NOMO-1 treated with DMSO at 0.1 percent for 48 hours (cell line): Measurements from ENCODE around the gene TMEM63C.

Source experiments
- DNase-seq: peaks from one replicate; lab custom pipeline; 2025; ENCODE audit not compliant: unreplicated experiment; lab: John Stamatoyannopoulos, UW

TMEM63C gene, protein sequence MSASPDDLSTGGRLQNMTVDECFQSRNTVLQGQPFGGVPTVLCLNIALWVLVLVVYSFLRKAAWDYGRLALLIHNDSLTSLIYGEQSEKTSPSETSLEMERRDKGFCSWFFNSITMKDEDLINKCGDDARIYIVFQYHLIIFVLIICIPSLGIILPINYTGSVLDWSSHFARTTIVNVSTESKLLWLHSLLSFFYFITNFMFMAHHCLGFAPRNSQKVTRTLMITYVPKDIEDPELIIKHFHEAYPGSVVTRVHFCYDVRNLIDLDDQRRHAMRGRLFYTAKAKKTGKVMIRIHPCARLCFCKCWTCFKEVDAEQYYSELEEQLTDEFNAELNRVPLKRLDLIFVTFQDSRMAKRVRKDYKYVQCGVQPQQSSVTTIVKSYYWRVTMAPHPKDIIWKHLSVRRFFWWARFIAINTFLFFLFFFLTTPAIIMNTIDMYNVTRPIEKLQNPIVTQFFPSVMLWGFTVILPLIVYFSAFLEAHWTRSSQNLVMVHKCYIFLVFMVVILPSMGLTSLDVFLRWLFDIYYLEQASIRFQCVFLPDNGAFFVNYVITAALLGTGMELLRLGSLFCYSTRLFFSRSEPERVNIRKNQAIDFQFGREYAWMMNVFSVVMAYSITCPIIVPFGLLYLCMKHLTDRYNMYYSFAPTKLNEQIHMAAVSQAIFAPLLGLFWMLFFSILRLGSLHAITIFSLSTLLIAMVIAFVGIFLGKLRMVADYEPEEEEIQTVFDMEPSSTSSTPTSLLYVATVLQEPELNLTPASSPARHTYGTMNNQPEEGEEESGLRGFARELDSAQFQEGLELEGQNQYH

DNA sequence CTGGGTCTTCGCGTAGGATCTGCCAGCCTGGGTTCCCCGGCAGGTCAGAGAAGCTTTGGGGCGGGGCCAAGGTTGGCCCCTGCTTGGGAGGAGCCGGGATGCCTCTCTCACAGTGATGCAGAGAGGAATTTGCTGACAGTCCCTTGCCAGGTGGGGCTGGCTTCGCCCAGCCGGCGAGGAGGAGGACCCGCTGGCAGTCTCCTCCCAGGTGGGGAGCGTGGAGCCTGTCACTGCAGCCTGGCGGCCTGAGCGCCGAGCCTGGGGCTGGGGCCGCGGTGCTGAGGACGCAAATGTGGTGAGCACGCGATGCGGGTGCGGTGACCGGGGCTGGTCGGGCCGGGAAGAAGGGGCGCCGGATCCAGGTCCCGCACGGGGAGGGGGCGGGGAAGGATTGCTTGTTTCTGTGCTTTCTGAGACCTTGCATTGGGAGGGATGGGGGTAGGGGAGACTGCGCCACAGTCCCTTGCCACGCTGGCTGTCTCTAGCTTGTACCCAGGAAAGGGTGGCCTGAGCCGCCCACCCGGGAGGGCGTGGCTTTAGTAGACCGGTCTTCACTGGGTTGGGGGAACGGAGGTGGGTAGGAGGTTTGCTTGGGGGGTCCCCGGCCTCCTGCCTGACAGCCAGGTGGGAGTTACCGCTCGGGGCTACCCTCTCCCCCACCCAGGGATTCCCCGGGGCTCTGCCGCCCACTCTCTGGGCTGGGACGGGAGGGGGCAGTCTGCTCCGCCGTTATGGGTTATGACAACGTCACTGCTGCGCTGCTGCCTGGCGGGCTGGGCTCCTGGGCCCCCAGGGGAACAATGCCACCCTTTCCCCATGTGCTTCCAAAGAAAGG lies at the start of gene TMEM63C:
TSS of gene TMEM63C (plus strand) at position 196 of the 835 bp plus-strand sequence. CDS start 37,016 bp downstream, outside the sequence.
- DNase-seq, result peak; percentile 84

DNA sequence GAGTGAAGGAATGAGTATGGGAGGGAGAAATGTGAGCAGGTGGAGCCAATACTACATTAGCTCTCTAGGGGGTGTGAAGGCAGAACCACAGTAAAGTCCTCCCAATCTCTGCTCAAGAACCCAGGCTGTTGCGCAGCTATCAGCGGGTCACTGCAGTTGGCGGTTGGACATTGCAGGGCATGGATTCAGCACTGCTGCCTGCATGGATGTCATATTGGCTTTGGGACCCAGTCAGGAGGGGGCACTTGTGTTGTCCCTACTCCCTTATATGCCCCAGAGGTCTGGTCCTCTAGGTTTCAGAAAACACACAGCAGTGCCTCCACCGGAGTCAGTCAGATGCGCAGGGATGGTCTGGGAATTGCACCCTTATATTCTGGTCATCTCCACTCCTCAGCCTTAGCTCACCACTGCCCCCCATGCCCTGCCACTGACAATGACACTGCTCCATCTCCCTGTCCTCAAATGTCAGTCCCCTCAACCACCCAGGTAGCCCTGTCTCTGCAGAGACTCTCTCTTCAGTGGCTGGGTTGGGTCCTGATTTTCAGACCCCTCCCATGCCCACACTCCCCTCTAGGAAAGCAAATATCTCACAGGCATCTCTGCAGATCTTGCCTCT lies 49.6 kb upstream of the TMEM63C start:
- DNase-seq, result no peak

DNA sequence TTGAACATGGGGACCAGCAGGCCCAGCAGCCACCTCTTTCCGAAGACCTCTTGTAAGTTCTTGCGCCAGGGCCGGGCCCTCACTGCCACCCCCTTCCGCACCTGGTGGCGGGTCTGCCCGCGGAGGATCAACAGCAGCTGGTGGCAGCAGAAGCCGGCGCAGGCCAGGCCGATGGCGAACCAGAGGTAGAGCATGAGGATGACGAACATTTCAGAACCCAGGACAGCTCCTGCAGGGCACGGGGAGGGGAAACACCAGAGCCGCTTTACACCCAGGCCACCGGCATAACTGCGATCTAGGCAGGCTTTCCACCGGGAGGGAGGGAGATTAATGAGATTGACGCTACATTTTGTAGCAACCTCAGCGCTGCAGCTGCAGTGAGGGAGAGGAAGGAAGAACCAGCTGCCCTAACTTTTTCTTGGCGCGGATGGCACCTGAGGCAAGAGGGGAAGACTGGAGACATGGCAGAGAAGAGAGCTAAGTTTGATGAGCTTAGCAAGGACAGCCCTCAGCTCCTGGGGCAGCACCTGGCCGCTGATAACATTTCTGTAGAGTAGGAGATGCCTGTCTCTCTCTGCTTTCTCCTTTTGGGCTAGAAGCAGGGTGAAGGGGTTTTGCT lies 47.8 kb upstream of the TMEM63C start:
- peak; percentile 47 for DNase-seq

DNA sequence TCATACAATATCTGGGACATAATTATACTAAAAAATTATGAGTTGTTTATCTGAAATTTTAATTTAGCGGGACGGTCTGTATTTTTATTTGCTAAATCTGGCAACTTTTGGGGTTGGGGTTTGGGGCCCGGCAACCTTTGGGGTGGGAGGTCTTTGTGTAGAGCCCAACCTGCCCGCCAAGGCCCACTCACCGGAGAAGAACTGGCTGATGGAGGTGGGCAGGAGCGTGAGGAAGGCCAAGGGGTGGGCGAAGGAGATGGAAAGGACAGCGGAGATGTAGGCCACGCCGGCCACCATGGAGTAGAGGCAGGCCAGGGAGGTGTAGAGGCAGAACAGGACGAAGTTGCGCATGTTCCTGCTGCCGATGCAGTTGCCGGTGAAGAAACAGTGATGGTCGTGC lies 42.6 kb upstream of the TMEM63C start:
- DNase-seq, result no peak

DNA sequence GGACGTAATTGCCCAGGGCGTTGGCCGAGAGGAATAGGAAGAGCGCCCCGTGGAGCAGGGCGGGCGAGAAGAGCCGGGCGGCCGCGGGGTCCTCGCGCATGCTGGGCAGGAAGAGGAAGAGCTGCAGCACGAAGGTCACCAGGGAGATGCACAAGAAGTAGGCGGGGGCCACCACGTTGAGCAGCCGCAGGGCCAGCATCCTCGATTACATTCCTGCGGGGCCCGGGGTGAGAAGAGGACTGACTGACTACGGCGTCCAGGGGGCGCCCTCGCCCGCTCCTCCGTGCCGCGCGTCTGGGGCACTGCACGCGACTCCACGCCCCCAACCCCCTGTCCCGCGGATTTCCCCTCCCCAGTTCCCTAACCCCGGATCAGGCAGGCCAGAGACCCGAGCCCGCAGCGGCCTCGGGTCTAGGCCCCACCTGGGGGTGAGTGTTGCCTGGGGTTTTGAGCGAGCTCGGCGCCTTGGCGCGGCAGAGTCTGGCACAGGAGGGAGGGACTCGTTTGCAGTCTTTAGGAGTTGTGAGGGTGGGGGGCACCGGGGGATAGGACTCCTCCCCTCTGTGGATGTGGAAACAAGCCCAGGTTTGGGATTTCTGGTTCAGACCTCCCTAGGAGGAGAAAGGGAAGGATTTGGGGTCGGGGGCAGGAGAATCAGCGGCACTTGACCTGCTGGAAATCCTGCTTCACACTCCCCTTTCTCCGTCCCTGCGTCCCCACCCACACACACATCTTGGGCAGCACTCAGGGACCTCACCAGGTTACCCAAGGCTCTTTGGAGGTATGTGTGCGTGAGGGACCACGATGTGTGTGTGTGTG lies 41.8 kb upstream of the TMEM63C start:
- DNase-seq, result peak; percentile 33

DNA sequence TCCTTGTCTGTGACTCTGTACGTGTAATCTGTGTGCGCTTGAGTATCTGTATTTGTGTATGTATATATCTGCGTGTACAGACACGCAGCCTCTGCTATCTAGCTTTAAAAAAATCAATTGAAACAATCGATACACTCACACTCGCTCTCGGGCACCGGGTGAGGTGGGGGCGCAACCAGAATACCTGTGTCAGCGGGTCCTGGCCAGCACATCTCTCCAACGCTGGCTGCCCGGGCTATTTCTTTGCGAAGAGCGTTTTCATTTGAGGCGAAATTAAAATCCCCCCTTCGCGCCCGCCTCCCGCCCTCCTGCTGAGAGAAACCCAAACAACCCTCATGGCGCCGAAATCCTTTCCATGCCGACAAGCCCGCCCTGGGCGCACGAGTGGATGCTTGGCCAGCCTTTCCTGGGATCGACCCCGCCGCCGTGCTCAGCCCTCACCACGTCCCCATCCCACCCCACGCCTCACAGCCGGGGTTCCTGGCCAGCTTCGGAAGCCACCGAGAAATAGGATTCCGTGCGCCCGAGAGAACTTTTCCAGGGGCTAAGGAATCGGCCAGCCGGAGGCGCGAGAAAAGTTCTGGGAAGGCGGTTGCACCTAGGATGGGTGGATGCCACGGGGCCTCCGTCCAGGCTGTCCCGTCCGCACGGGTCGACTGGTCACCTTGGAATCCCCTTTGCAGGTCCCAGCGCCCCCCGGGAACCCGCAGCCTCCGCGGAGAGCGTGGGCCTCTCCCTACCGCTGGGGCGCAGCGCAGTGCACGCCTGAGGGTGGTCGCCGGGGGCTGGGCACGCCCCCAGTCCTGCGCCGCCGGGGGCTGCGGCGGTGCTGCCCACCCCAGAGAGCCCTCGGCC lies 41.0 kb upstream of the TMEM63C start:
- no peak for DNase-seq

DNA sequence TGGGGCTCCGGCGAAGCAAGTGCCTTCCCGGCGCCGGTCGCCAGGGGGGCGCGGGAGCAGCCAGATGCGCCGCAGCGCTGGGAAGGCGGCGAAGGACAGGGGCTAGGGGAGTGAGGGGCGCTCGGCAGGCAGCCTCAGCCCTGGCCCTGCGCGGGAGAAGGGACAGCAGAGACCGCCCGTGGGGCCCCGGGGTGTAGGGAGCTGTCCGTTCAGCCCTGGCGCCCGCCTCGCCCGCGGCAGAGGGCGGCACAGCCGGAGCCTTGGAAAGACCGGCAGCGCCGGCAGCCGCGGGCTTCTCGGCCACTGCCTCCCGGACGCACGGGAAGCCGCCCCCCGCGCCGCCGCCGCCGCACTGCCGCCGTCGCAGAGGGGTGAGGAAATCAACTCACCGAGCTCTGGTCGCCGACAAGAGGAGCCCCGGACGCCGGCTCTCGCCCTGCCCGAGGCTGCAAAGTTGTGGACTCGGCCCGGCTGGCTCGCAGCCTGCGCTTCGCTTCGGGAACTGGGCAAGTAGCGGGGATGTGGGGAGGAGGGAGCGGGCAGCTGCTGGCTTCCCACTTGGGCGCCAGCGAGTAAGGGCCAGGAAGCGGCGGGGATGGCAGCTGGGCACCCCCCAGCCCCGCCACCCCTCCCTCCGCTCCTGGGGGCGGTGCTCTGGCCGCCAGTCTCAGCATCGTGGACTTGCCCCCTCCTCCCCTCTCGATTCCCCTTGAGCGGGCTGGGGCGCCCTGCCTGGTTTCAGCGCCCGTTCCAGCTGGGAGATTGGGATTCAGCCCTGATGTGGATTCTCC lies 40.2 kb upstream of the TMEM63C start, which contains the start of gene ZDHHC22:
TSS of gene ZDHHC22 (minus strand) at position 578 of the 791 bp plus-strand sequence. CDS start 2,053 bp downstream, outside the sequence.
- DNase-seq, result no peak

DNA sequence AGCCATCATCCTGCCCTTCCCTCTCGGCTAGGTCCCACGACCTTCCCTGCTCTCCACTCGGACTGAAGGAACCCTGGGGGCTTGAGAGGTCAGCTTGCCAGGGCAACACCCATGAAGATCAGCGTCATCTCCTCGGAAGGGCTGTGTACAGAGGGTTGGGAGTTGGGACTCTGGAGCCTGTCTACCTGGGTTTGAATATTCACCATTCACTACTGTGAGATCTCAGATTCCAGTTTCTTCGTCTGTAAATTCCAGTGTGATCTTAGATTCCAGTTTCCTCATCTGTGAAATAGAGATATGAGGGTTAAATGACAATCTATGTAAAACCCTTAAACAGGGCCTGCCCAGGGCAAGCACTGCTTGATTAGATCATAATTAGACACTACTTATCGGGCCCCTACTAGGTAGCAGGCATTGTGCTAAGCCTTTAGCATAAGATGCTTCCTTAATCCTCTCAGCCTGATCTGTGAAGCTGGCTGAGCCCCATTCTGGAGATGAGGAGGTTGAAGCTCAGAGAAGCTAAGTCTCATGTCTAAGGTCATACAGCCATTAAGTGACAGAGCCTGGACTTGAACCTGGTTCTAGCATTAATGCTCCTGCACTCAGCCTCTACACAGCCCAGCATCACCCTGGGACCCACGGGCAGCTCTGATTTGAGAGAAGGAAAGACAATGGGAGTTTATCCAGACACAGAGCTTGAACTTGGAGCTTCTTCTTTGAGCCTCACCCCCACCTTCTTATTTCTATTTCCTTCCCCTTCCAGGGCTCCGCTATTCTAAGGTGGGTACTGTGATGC lies 39.4 kb upstream of the TMEM63C start:
- DNase-seq, result no peak

DNA sequence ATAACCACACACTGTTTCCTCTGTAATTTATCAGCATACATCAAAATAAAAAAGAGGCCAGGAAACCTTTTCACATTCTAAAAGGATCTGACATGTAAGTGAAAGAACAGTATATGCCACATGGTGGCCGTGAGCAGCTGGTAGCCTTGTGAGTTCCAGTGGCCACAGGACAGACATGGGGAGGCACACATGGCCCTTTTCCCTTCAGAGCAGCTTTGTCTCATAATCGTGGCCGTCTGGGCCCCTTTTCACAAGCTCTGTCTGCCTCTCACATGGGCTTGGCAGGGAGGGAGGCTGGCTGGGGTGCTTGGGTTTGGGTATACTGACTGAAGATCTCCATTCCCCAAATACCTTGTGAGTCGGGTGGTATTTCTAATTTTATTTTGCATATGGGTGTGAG lies 38.5 kb upstream of the TMEM63C start:
- no peak for DNase-seq

DNA sequence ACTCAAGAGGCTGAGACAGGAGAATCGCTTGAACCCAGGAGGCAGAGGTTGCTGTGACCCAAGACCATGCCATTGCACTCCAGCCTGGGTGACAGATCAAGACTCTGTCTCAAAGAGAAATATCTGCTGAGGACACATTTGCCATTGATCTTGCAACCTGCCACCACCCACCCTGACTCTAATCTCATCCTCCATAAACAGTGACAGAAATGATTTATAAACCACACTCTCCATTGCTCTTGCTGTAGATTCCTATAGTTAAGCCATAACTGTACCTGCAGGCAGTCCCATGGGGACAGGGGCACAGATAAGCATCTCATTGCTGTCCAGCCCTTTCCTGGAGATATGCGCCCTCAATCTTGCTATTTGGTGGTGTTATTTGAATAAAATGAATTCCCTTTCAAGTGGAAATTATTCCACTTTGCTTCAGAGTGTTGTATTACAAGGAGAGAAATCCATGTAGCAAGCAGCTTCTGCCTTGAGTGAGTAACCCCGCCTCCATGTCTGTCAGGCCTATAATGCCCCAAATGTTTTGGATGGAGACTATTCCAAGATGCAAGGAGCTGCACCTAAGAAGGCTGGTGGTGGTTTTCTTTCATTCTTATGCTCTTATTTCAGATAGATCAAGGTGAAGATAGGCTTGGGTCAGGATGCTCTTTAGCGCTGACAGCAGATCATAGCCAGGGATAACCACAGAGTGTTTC lies 37.0 kb upstream of the TMEM63C start:
- DNase-seq, result no peak

DNA sequence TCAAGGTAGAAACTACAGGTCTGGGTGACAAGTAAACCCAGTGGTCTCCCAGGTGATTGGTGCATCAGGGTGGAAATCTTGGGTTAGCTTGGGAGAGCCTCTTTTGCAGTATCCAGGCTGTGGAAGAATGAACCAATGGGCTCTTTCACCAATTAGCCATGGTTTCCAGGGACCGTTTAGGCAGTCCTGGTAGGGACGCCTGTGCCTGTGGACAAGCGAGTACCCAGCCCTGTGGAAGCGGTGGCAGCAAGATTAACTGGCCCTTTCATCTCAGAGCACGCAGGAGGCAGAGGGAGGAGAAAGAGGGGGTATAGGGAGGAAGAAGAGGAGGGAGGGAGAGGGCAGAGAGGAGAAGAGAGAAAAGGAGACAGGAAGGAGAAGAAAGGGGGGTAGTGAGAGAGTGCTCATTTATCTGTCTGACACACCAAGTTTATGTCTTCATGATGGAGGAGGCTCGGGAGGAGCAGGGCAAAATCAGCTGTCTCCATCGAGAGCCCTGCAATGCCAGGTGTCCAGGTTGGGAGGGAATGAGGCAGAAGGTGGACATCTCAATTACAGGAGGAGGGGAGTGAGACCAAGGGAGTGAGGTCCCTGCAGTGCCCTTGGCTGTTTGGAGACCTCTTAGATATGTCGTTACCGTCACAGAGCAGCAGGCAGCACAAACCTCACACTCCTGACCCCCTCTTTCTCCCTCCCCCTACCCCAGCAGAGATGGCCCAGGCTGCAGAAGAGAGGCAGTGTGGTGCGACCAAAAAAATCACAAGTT lies 35.4 kb upstream of the TMEM63C start:
- DNase-seq, result no peak

DNA sequence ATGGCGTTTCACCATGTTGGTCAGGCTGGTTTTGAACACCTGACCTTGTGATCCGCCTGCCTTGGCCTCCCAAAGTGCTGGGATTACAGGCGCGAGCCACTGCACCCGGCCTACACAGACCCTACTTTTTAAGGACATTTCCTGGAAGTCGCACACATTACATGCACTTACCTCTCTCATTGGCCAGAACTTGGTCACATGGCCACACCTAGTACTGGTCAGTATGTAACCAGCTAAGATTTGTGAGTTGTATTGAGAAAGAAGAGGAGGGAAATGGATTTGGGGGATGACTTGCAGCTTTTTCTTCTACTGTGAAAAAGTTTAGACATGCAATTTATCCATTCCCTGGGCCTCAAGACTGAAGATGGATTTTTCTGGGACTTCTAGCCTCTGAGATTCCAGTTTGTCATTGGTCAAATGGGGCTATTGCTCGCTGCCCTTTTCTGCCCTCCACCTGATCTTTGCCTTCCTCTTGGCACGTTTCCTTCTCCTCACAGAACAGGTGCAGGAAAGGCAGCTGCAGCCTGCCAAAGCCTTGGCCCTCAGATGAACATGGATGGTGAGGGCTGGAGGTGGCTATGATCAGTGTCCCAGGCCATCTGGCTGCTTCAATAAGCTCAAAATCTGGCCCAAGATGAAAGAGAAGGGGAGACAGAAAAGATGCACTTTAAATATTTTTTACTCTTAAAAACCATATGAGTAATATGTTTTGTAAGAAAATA lies 32.9 kb upstream of the TMEM63C start:
- DNase-seq, result peak; percentile 26

DNA sequence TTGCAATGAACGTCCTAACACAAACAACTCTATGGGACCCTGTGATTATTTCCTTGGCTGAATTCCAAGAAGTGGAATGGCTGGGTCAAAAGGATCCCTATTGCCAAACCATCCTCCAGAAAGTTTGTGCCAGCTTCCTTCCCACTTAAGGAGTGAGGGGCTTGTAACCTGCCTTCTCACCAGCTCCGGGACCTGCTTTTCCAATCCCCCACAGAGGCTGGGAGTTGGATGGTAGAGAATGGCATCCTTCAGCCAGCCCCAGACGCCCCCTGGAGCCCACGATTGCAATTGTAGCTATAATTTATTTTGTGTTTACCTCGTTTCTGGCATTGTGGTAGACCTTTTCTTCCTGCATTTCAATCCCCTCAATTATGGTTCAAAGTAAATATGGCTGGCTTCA lies 30.4 kb upstream of the TMEM63C start:
- DNase-seq, result peak; percentile 10

DNA sequence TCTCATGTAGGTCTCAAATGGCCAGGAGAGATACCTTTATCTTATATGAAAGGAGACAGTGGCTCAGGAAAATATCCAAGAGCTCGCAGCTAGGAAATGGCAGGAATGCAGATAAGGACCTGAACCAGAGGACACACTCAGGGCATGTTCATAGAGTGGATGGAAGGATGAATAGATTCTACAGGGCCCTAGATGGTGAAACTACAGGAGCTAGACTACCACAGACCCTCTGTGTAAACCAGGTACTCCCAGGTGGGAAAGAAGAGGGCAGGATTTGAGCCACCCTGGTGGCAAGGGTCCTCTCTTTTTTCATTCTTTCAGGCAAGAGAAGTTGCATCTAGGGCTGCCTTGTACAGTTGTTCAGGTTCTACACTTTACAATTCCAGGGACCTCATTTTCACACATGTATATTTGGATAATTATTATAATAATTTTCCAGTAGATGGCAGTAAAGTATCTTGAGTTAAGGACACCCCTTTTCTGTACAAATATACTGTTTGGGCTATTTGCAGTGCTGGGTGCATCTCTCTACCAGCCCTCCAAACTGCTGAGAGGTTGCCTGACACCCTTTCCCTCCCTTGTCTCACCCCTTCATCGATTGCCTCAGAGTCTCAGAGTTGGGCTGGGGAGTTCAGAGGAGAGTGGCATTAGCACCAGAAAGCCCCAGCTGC lies 29.5 kb upstream of the TMEM63C start:
- peak; percentile 76 for DNase-seq
